T-helper 9 cell (primary cell): ENCODE results near the gene KMT2C.
"Not testable (repeated sequence)": the region's sequence is repeated elsewhere in the genome, so short reads cannot be mapped to it uniquely, and the experiment has no call there.

ENCODE experiments used
- DNase-seq: peaks from one replicate; pipeline ENCODE4 v3.0.0-alpha.2; 2020

Gene KMT2C

GRCh38 chr7:152399344-152399743 lies 36.5 kb downstream of the KMT2C start:
- DNase-seq: no peak

DNA sequence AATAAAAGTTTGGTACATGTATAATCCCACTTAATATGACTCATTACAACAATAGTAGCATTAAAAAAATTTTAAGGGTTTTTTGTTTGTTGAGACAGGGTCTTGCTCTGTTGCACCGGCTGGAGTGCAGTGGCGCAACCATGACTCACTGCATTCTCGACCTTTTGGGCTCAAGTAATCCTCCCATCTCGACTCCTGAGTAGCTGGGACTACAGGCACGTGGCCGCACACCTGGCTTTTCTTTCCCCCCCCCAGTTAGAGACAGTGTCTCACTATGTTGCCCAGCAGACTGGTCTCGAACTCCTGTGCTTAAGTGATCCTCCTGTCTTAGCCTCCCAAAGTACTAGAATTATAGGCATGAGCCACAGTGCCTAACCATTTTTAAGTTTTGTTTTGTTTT lies 40.7 kb downstream of the KMT2C start:
- DNase-seq: no peak

GRCh38 chr7:152394214-152394613 lies 41.6 kb downstream of the KMT2C start:
- not testable (repeated sequence) for DNase-seq

DNA sequence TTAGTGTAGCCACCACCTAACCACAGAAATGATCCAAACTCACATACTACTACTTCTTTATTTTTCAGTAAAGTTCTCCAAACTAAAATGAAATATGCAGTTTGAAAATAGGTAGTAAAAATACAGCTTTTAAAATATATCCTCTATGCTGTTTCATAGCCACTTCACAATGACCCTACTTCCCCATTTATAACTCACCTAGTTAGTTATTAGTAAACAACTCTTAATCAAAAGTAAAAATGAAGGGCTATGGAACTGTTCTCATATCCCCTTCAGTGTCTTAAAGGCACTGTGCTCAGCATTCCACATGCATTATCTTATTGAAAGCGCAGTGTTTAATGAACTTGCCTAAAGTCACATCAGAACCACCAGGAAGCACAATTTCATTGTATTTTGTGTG lies 43.5 kb downstream of the KMT2C start:
- no peak for DNase-seq

GRCh38 chr7:152386136-152386764 lies 49.6 kb downstream of the KMT2C start:
- not testable (repeated sequence) for DNase-seq

DNA sequence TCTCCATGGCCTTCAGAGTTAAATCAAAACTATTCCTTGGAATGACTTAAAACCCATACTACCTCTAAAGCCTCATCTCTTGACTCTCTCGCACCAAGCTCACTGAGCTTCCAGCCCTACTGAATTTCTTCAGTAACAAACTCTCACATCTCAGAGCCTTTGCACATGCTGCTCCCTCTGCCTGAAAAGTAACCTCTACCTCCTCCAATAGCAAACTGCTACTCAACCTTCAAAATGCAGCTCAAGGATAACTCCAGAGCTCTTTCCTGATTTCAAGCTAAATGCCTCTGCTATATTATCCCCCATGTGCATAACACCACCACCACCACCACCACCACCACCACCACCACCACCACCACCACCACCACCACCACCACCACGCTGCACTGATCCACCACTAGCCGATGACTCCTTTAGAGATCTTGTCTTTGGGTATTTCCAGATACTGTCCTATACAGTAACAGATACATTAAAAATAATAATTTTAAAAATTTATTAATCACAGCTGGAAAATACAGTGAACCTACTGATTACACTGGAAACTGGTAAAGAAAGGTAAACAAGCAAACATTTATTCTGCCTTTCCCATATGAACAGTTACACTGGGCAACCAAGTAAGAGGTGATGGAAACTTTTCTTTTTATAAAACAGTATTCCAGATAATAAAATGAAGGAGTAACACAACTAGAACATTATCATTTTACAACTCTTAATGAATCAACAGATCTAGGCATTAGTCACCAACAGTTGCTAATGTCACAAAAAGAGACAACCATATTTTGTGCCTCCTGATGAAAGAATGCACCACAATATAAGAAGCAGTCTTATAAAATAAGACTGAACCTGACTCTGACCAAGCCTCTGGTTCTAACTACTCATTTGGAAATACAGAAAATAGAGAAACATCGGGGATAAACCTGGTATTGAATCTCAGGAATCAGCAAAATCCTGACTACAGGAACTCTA lies 51.3 kb downstream of the KMT2C start:
- DNase-seq: not testable (repeated sequence)

- DNase-seq: no peak
These were observed 52.2 kb downstream of the KMT2C start for GRCh38 chr7:152383341-152384234.

- no peak for DNase-seq
These were observed 53.6 kb downstream of the KMT2C start for GRCh38 chr7:152382244-152382643.

GRCh38 chr7:152380931-152381578 lies 54.7 kb downstream of the KMT2C start:
- DNase-seq: not testable (repeated sequence)

DNA sequence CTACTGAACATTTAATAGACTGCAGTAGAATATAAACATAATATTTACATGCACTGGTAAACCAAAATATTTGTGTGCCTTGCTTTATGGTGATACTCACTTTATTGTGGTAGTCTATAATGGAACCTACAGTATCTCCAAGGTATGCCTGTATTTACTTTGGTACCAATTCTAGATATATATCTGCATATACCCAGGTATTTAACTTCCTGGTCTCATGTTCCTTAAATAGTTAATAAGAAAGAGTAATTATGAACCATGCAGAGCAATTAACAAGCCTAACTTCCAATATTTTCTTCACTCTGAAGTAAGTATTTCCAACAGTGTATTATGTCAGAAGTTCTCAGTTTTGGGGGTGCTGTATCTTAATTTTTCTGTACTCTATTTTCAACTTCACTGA lies 57.3 kb downstream of the KMT2C start:
- not testable (repeated sequence) for DNase-seq

GRCh38 chr7:152376716-152377484 lies 58.9 kb downstream of the KMT2C start:
- not testable (repeated sequence) for DNase-seq

- DNase-seq: no peak
These were observed 65.5 kb downstream of the KMT2C start for GRCh38 chr7:152370297-152370696.

DNA sequence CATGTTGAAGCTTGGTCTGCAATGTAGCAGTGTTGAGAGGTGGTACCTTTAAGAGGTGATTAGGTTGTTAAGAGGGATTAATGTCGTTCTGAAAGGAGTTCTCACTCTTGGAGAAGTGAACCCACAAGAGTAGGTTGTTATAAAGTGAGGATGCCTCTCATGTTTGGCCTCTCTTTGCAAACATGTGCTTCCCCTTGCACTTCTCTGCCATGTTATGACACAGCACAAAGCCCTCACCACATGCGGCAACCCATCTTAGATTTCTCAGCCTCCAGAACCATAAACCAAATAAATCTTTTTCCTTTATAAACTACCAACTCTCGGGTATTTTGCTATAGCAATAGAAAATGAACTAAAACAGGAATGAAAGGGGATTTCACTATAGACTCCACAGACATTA lies 66.3 kb downstream of the KMT2C start:
- DNase-seq: no peak

DNA sequence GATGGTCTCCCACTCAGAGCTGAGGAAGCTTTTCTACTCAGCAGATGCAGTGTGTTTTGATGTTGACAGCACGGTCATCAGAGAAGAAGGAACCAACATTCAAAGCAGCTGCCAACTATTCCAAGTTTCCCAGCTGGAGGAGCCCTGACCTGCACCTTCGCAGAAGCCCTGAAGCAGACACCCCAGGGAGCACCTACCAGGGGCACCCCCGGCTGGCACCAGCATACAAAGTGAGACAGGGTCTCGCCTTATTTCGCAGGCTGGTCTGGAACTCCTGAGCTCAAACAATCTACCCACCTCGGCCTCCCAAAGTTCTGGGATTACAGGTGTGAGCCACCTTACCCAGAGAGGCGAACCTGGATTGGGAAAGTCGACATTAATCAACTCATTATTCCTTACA lies 68.6 kb downstream of the KMT2C start:
- DNase-seq: no peak

- no peak for DNase-seq
These were observed 69.1 kb downstream of the KMT2C start for GRCh38 chr7:152366662-152367061.

DNA sequence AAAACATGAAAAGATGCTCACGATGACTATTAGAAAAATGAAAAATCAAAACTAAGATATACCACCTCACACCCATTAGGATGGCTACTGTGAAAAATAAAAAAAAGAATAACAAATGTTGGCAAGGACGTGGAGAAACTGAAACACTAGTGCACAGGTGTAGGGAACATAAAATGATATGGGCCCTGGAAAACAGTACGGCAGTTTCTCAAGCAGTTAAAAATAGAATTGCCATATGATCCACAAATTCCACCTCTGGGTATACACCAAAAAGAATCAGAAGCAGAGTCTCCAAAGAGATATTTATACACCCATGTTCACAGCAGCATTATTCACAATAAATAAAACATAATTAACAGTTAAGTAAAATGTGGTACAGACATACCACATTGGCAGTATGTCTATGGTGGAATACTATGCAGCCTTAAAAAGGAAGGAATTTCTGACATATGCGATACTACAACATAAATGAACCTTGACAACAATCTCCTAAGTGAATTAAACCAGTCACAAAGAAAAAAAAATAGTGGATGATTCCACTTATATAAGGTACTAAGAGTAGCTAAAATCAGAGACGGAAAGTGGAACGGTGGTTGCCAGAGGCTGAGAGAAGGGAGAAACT lies 69.7 kb downstream of the KMT2C start:
- DNase-seq: no peak

DNA sequence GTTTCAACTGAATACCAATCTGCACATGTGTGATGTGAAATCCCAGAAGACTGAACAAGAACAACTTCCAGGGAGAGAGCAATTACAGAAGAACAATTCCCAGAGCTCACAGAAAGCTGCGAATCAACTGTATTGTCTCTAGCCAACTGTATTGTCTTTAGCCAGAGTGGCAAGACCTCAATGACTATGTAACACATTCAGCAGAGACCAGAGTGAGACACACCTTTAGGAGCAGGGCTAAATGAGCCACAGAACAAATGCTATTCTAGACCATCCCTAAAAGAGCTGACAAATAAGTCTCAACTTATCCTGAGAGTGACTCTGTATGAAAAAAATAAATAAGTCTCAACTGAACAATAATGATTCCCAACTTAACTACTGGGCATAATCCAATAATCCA lies 72.0 kb downstream of the KMT2C start:
- DNase-seq: no peak

- DNase-seq: no peak
These were observed 73.5 kb downstream of the KMT2C start for GRCh38 chr7:152362128-152362926.

DNA sequence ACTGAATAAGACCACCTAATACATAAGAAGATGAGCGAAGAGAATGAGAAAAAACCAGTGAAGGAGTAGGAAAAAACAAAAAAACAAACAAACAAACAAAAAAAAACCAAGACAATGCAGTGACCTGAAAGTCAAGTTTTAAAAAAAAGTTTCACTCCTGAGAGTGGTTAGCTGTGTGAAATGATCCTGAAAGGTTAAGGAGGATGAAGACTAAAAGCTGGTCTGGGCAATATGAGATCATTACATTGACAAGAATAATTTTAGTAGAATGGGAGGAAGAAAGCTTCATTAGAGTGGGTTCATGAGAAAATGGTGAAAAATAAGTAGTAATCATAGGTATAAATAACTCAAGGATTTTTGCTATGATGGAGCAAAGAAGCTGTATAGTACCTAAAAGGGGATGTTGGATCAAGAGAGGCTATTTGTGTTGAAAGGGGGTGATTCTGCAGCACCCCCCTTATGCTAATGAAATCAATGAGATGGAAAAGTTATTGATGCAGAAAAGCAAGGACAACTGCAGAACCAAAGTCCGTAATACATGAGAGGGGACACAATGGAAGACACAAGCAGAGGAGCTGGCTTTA lies 80.2 kb downstream of the KMT2C start:
- no peak for DNase-seq

- no peak for DNase-seq
These were observed 81.7 kb downstream of the KMT2C start for GRCh38 chr7:152354061-152354460.
